Measurements from ENCODE around the gene NEIL3.

Gene NEIL3

DNA sequence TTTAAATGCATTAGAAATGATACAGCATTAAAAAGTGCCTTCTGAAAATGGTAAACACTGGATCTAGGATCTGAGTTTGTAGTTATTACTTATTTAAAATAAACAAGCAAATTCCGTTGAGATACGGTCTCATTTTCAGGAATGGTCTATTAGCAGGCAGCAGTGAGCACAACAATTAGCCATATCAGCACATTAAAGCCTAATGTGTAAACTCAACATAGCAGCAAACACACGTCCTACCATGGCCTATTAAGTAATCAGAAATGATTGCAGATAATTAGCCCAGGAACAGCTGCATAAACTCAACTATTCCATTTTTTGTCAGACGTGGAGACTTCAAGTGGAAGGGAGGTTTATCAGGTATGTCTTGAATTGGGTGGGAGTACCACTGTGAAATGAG is 61.8 kb downstream of the NEIL3 start:
- DNase-seq (ENCODE audit: low read depth), result no peak

DNA sequence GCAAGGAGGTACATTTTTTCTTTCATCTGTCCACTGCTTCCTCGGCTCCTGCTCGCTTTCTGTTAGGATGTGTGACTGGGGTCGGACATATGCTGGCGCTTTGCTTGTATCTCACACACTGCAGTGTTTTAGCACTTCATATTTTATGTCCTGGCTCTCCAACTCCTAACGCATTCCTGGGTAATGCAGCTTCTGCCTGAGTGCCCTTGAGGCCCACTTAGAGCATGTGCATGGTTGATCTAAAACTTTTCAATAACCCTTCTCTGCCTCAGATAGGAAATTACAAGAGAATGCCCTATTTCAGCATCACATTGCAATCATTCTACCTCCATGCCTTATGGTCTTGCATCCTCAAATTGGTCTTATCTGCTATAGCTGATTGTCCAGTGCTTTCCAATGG is 65.3 kb downstream of the NEIL3 start:
- DNase-seq (ENCODE audit: low read depth), result no peak

DNA sequence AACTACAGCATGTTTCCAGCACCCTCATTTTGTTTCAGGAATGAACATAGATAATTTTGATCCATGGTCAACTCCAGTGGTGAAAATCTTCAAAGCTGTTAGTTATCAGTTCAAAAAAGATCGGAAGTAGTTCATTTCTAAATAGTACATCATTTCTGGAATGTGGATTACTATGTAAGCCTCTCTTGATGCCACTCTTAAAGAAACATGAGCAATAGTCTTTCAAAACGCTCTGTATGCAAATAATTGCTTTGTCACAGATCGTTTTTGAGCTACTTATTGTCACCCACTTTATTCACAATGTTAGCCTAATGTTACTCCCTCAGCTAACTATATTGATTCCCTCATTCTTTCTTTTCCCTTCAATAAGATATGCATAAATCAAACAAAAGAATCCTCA is 65.7 kb downstream of the NEIL3 start:
- no peak for DNase-seq (ENCODE audit: low read depth)

DNA sequence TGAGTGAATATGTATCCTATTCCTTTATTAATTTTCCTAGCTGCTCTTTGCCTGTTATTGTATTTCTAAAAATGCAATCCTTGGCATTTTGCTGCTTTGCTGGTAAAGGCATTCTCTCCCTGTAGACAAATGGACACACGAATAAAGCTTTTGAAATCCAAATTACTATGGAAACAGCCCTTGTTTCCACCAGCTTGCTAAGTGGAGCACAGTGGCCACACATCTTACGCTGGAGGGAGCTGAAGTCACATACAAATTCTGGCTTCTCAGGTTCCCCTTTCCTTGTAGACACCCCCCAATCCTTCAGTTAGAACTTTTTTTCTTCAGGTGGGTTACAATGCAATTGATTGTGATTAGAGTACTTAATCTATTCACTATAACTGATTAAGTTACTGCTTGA is 66.3 kb downstream of the NEIL3 start:
- DNase-seq (ENCODE audit: low read depth), result no peak

DNA sequence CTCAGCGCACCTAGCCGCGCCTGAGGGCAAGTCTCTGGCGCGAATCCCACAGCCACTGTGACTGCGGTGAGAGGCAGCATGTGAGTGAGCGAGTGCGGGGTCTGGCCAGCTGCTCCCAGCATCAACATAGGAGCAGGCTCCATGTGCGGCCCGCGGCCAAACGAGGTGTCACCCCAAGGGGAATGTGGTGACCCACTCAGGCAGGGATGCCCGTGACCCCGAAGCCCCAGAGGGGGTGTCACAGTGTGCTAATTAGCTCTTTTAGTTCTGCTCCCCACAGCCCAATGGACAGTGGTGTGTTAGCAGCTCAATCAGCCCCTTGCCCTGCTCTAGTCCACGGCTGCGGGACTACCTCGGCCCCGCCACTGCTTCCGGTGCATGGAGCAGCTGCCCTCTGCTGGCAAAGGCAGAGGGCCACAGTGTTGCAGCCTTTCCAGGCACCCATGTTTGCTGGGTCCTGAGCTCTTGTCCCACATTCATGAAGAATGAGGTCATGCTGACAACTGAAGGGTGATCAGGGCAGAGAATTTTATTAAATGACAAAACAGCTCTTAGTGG is 71.1 kb downstream of the NEIL3 start:
- no peak for DNase-seq (ENCODE audit: low read depth)

DNA sequence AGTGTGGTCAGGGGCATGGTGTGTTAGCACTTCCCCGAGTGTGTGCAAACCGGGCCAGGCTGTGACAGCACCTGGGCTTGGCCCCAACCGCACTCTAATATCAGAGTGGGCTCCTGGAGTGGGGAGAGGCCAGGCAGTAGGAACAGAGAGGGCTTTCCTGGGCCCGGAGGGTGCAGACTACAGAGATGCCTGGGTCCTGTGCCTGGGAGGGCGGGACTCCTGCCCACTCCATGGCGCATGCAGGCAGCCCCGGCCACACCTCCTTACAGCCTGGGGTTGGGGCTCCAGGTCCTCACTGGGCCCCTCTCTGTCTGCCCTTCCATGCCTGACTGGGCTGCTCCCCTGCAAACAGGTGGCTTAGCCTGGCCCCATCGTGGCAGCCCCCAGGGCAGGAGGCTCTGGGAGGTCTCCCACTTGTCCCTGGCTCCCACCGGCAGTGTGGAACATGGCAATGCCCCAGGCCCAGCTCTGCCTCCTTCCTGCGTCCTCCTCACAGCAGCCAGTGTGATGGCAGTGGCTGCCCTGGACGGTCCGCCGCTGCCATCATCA is 72.2 kb downstream of the NEIL3 start:
- no peak for DNase-seq (ENCODE audit: low read depth)

DNA sequence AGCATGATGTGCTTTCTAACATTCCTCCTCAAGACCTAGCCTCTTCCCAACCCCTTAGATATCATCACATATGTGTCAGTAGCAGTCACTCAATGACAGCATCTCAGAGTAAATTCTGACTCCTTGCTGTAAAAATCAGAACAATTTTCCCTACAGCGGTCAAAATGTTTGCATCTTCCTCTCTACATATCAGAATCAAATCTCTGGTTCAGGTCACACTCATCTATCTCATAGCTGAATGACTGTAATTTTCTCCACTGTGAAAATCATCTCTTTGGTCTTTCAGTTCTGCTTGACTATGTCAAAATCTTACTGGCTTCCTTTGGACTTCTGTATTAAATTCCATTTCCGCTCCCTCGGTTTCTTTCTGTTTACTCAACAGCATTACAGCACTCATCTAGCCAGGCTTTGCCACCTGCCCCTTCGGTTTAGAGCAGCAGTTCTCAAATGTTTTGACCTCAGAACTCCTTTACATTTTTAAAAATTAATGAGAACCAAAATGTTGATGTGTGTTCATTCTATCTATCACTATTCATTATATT is 75.3 kb downstream of the NEIL3 start:
- no peak for DNase-seq (ENCODE audit: low read depth)

DNA sequence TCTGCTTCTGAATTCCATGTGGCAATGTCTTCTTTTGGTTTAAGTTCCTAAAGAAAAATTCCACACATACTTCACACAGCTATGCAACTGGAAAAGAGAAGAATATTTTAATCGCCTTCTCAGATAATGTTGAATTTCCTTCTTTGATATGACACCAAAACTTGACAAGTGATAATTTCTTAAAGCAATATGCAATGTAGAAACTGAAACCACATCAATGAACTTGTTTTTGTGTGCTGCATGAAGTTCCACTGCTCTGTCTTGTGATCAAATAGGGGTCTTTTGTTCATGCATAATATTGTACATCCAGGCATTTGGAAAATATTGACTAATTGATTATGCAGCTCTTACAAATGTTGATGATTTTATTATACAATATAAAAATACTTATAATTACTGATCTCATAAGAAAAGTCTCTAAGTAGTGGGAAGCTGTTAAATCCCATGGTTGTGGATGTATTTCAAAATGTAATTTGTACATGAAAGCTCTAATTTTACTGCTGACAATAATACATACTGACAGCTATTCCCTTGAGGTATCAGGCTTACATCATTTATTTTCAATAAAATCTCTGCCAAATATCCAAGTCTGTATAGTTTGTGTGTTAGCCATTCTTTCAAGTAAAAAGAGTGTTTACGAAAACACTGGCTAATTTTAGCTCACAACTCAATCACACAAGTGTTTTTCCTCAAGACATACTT is 76.1 kb downstream of the NEIL3 start:
- DNase-seq (ENCODE audit: low read depth), result no peak

DNA sequence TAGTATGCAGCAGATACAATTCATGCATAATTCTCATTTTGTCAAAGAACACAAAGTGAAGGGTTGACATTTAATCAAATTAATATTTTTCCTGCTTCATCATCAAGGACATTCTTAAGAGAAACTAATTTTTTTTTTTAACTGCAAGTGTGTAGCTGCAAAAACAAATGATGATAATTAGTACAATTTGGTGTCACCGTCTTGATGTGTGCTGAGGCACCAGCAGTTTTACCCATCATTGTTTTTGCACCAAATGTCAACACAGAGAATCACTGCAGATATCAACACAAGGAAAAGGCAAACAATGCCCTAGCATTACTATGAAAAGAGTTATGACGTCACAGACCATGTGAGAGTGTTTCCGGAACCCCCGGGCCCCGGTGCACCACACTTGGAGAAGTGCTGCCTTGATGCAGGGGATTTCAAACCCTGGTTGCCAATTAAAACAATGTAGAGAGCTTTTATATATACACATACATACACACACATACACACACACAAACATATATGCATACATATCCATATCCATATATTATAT is 76.7 kb downstream of the NEIL3 start:
- no peak for DNase-seq (ENCODE audit: low read depth)

DNA sequence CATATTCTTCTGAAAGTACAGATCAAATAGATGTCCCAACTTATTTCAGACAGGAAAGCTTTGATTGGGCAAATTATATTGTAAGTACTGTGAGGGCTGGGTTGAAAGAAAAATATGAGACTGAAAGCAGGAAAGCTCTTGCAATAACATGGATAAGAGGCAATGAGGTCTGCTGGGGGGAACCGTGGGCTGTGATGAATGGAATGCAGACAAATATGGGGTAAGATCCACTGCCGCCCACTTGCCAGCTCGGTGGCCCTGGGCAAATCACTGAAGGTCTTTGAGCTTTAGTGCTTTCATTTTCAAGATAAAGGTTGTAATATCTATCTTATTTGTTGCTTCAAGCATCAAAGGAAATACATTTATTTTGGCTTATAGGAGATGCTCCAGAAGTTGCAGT is 81.6 kb downstream of the NEIL3 start:
- DNase-seq (ENCODE audit: low read depth), result no peak

DNA sequence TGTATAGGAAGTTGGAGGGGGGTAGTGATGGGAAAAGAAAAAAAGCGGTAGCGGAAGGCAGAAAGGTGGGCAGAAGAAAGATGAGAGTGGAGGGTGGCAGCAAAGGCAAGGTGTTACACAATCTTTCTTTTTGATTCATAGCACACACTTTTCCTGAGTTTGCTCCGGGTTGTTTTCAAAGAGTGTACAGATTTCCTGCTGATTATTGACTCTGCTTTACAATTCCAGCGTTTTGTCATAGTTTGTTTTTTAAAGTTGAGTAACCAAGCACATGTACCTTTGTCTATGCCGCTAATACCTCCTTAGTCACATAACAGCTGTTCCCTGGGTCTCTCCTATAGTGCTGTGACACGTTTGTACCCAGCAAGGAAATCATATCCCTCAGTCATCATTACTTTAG is 82.3 kb downstream of the NEIL3 start:
- no peak for DNase-seq (ENCODE audit: low read depth)

DNA sequence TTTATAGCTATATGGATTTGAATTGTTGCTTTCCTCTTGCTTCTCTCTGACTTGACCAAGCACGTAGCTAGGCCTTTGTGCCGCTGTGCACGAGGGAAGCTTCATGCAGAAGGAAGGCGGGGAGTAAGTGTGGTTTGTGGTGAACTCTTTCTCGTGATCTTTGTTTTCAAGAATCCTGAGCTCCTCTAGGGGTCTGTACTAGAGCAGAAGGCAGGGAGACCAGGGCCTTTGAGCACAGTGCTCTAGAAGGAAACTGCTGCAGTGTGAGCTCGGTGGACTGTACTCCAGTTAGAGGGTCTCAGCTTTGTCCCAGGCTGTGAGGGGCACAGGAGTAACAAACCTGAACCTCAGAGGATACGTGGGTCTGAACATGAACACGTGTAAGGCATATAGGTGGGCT is 83.6 kb downstream of the NEIL3 start:
- no peak for DNase-seq (ENCODE audit: low read depth)

DNA sequence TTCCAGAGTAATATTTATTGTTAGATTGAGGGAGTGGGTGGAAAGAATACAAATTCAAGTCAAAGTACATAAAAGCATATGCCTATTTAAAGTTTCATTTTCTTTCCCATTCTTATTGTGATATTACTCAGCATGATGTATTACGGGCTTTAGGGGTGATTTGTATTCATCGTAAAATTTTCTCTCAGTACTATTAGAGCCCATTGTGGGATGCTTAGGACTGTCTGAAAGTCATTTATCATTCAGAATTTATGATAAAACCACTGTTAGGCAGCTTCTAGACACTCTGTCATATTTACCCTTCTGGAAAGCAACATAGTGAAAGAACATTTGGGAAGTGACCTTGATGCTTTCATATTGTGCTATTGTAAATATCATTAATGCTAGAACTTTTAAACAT is 86.7 kb downstream of the NEIL3 start:
- DNase-seq (ENCODE audit: low read depth), result no peak

DNA sequence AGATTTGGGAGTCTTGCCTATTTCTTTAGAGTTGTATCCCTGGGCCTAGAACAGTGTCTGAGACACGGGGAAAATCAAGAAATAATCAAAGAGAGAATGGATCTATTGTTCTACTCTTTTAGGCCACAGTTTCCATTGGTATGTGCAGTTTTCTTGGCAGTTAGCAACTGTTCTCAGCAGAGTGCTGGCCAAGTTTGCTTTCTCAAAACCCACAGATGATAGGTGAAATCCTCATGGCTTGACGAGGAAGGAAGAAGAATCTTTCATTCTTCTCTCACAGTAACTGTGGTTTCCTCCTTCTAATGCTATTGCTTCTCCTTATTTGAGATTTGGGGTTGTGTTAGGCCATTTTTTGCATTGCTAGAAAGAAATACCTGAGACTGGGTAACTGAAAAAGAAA is 90.4 kb downstream of the NEIL3 start:
- DNase-seq (ENCODE audit: low read depth), result no peak

DNA sequence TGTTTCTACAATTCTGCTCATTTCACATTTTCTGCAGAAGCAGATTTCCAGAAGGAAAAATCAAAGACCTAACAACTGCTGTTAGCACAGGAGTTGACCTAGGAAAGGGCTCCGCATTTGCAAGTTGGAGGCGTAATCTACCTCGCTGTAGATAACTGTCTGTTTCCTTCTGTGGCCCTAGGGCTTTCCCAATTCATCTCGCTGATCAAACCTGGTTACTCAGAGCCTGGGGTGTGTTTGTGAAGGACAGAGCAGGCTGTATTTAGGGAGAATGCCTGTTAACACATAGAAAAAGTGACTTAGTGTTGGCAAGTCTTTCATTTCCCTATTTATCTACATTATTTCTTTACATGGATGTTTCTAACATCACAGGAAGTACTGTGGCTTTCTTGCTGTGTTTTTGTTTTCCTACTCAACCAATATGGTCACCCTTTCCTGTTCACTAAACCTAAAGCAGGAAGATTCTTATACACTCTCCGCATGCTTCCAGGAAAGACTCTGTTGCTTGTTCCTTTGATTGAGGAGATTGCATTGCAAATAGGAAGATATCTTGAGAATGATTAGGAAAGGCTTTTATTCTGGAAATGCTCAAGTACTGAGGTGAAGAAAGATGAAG is 92.1 kb downstream of the NEIL3 start:
- no peak for DNase-seq (ENCODE audit: low read depth)

DNA sequence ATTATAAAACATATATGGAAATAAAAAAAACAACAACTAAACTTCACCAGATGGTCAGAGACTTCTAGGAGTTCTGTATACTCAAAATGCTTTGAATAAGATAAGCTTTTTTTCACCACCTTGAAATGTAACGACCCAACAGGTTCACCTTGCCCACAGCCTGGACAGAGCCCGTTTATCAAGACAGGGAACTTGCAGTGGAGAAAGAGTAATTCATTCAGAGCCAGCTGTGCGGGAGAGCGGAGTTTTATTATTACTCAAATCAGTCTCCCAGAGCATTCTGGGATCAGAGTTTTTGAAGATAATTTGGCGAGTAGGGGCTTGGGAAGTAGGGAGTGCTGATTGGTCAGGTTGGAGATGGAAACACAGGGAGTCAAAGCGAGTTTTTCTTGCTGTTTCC is 94.1 kb downstream of the NEIL3 start:
- no peak for DNase-seq (ENCODE audit: low read depth)

DNA sequence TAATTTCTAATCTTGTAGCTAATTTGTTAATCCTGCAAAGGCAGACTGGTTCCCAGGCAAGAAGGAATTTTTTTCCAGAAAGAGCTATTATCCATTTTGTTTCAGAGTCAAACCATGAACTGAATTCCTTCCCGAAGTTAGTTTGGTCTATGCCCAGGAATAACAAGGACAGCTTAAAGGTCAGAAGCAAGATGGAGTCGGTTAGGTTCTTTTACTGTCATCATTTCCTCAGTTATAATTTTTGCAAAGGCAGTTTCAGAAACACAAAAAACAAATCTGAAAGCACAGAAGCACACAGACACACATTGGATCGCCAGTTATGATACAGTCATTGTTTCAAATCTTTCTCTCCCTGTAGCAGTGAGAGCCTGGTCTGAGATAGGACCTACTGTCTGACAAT is 94.7 kb downstream of the NEIL3 start:
- no peak for DNase-seq (ENCODE audit: low read depth)

DNA sequence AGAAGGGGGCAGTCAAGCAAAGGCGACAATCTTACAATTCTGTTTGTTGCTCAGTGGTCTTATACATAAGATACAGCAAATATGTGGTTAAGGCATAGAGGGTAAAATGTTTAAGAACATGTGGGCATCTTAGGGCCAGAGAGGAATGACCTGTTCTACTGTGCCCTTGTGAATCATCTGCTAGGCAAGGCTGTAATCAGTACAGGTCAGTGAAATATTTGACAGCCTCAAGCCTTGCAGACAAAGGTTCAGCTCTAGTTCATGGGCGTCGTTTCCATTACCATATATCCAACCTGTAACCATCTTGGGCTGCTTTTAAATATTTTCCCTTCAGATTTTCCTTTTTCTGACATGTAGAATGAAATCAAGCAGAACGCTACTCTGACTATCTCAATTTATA is 95.3 kb downstream of the NEIL3 start:
- no peak for DNase-seq (ENCODE audit: low read depth)

DNA sequence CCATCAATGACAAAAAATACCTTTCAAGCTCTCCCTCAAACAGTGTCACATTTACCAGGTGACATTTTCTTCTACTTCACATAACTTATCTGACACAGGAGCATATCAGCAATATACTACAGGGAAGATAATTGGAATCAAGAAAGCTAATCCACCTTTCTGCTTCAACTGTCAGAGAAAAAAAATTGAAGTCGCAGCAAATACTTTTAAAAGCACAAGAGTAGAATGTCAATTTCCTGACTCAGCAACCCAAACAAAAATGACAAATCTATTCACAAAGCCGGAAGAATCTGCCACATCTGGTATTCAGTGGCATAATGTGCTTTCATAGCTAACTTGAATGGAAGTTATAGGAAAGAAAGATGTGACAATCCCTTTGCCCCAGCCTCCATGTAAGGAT is 95.8 kb downstream of the NEIL3 start:
- DNase-seq (ENCODE audit: low read depth), result no peak

DNA sequence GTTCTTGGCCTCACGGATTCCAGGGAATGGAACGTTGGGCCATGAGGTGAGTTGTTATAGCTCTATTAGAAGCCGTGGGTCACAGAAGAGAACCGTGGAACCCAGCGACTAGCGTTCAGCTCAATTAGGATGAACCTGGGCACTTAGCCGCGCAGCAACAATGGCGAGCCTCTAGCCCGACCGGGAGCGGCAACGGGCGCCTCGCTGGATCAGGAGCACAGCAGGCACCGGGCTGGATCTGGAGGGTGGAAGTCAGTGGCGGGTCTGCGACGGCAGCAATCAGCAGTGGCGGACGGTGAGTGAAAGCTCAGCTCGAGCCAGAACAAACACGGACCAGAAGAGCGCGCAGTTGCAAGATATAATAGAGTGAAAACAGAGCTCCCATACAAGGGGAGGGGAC is 98.3 kb downstream of the NEIL3 start:
- DNase-seq (ENCODE audit: low read depth), result no peak

DNA sequence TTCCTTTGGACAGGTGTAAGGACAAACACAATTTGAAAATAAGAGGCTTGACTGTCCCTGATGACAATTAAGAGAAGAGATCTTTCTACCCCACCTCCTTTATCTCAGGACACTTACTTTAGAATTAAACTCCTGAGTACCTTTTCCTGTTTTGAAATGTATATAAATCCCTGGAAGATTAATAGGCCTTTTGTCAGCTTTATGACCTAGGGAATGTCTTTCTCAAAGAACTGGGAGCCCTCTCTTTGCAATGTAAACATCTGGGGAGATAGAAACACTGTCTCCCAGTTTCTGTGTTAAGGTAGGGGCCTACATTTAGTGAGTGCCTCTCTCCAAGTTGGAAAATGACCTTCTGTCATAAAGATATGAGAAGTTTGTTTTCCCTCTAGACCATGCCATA is 100.9 kb downstream of the NEIL3 start:
- no peak for DNase-seq (ENCODE audit: low read depth)

DNA sequence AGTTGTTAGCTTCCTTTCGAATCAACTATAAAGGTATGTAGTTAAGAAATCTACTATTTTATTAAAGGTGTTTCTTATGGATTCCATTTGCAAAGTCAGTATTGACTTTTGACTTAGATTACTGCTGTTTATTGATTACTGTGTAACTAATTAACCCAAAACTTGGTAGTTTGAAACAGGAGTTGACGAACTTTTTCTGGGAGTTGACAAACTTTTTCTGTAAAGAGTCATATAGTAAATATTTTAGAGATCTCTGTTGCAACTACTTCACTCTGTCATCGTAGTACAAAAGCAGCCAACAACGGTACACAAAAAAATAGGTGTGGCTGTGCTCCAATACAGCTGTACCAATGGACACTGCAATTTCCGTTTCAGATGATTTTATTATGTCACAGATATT is 102.3 kb downstream of the NEIL3 start:
- no peak for DNase-seq (ENCODE audit: low read depth)
